ENCODE measurements around the gene CYP11A1. TPM values are rescaled to one million over a fixed set of nuclear protein-coding genes. Genes with fewer than 3 reads are reported as not detected.

Gene CYP11A1
- polyA plus RNA-seq, 3 donors: not detected

GRCh38 chr15:74351670-74352069 lies 15.8 kb downstream of the CYP11A1 start:
- no peak overlapping the region for H3K4me3 Mint-ChIP-seq
- Histone ChIP-seq H3K36me3 (replicated peaks in 1 of 2; ENCODE audit: control insufficient read depth in 1 of 2, insufficient read depth in 2 of 2, low read length in 2 of 2) (no peaks in the 10 kb centered on the region), H3K9ac (ENCODE audit: insufficient read depth, low read length, poor library complexity, severe bottlenecking) (no peak overlapping the region), H3K4me2 (replicated peaks; ENCODE audit: extremely low read depth, low read length, poor library complexity, severe bottlenecking) (no peak overlapping the region), H3K27ac (ENCODE audit: low read depth in 1 of 2, low read length in 2 of 2) (no peak overlapping the region), H3K79me2 (ENCODE audit: insufficient read depth, low read length) (no peaks in the 10 kb centered on the region), H3K27me3 (ENCODE audit: control insufficient read depth in 2 of 2, insufficient read depth in 2 of 2, low read length in 2 of 2) (no peaks in the 10 kb centered on the region), H4K20me1 (ENCODE audit: insufficient read depth, low read length) (no peaks in the 10 kb centered on the region), H3K4me1 (ENCODE audit: control insufficient read depth in 1 of 2, insufficient read depth in 2 of 2, low read length in 2 of 2) (no peaks in the 10 kb centered on the region), H3K4me3 (replicated peaks in 1 of 3; ENCODE audit: low read depth in 2 of 3, low read length in 3 of 3) (no peak overlapping the region), H2AFZ (ENCODE audit: insufficient read depth, low read depth, low read length, poor library complexity, severe bottlenecking) (no peak overlapping the region), H3K9me3 (replicated peaks in 1 of 2; ENCODE audit: control insufficient read depth in 1 of 2, insufficient read depth in 1 of 2, low read length in 2 of 2) (peaks cover 5 to 6% of the 10 kb centered on the region in 2 donors)
- H3K27me3 Mint-ChIP-seq (ENCODE audit: low read depth in 3 of 3): peaks cover 16 to 30% (median 20%) of the 10 kb centered on the region in 3 donors
- no peak for DNase-seq
- no peaks in the 10 kb centered on the region for H3K4me1 Mint-ChIP-seq
- 83% methylated on average over 1 of the region's 3 CpGs for WGBS (ENCODE audit: insufficient coverage)
- no peaks in the 10 kb centered on the region for H3K36me3 Mint-ChIP-seq
- TF ChIP-seq CTCF (IDR thresholded peaks at IDR 0.05): no peak
- intact Hi-C loops (cut with micrococcal nuclease): no loop called here
- peaks cover 6 to 14% (median 8%) of the 10 kb centered on the region in 7 donors for H3K9me3 Mint-ChIP-seq
- H3K27ac Mint-ChIP-seq: no peak overlapping the region

GRCh38 chr15:74350295-74351275 lies 16.9 kb downstream of the CYP11A1 start:
- H3K4me1 Mint-ChIP-seq: no peaks in the 10 kb centered on the region
- H3K36me3 Mint-ChIP-seq: no peaks in the 10 kb centered on the region
- Histone ChIP-seq H3K36me3 (replicated peaks in 1 of 2; ENCODE audit: control insufficient read depth in 1 of 2, insufficient read depth in 2 of 2, low read length in 2 of 2) (no peaks in the 10 kb centered on the region), H3K27me3 (ENCODE audit: control insufficient read depth in 2 of 2, insufficient read depth in 2 of 2, low read length in 2 of 2) (no peaks in the 10 kb centered on the region), H3K9me3 (replicated peaks in 1 of 2; ENCODE audit: control insufficient read depth in 1 of 2, insufficient read depth in 1 of 2, low read length in 2 of 2) (peaks cover 5 to 6% of the 10 kb centered on the region in 2 donors), H3K9ac (ENCODE audit: insufficient read depth, low read length, poor library complexity, severe bottlenecking) (no peak overlapping the region), H3K4me2 (replicated peaks; ENCODE audit: extremely low read depth, low read length, poor library complexity, severe bottlenecking) (no peak overlapping the region), H2AFZ (ENCODE audit: insufficient read depth, low read depth, low read length, poor library complexity, severe bottlenecking) (no peak overlapping the region), H4K20me1 (ENCODE audit: insufficient read depth, low read length) (no peaks in the 10 kb centered on the region), H3K27ac (ENCODE audit: low read depth in 1 of 2, low read length in 2 of 2) (no peak overlapping the region), H3K79me2 (ENCODE audit: insufficient read depth, low read length) (no peaks in the 10 kb centered on the region), H3K4me1 (ENCODE audit: control insufficient read depth in 1 of 2, insufficient read depth in 2 of 2, low read length in 2 of 2) (no peaks in the 10 kb centered on the region), H3K4me3 (replicated peaks in 1 of 3; ENCODE audit: low read depth in 2 of 3, low read length in 3 of 3) (no peak overlapping the region)
- peaks cover 11 to 28% (median 20%) of the 10 kb centered on the region in 3 donors for H3K27me3 Mint-ChIP-seq (ENCODE audit: low read depth in 3 of 3)
- intact Hi-C loops (cut with micrococcal nuclease): no loop called here
- no peak overlapping the region for H3K4me3 Mint-ChIP-seq
- H3K27ac Mint-ChIP-seq: no peak overlapping the region
- WGBS (ENCODE audit: insufficient coverage): 86% methylated on average over 9 of the region's 14 CpGs
- TF ChIP-seq CTCF (IDR thresholded peaks at IDR 0.05): no peak
- peaks cover 6 to 14% (median 8%) of the 10 kb centered on the region in 7 donors for H3K9me3 Mint-ChIP-seq
- no peak for DNase-seq
